Peyer's patch (tissue), 4 donors: ENCODE data around the gene STIM2.

Experiments used
- CTCF ChIP-seq, 6 experiments: fragments of 450-650 bp in 4 of 6; fragments of 200-600 bp in 2 of 6; sonication (generic) in 1 of 6; IDR thresholded peaks; one replicate each; pipeline ENCODE4 v1.5.1; 2017 to 2019; ENCODE audit warnings: antibody characterized with exemption in 6 of 6, mild to moderate bottlenecking in 3 of 6, moderate library complexity in 1 of 6
- POLR2A ChIP-seq, 2 donors: fragments of 450-650 bp; IDR thresholded peaks; one replicate each; pipeline ENCODE4 v1.5.1; 2017; ENCODE audit warnings: antibody characterized with exemption in 2 of 2, mild to moderate bottlenecking in 2 of 2, moderate library complexity in 2 of 2

GRCh38 chr4:26873391-26874026, 12.9 kb downstream of the STIM2 start:
- no peak for TF ChIP-seq CTCF (IDR thresholded peaks at IDR 0.05)
- TF ChIP-seq POLR2A (IDR thresholded peaks at IDR 0.05), result no peak
